GM23248 (cell line): Measurements from ENCODE around the gene CCDC70. TPM values are rescaled to one million over a fixed set of nuclear protein-coding genes. Genes with fewer than 3 reads are reported as not detected.

Source experiments
- DNase-seq: peaks from one replicate; pipeline ENCODE4 v3.0.0-alpha.2; 2015
- H2AFZ ChIP-seq: fragments of 200-600 bp; sonication (generic); 2 replicates; pipeline ENCODE4 v1.6.1; 2016; ENCODE audit warnings: antibody characterized with exemption
- H3F3A ChIP-seq: fragments of 200-600 bp; sonication (generic); 2 replicates; pipeline ENCODE4 v1.6.1; 2016; ENCODE audit warnings: mild to moderate bottlenecking, antibody characterized with exemption, mixed run types; ENCODE audit not compliant: insufficient read depth
- H3K27ac ChIP-seq: fragments of 200-600 bp; sonication (generic); 2 replicates; pipeline ENCODE4 v1.5.1; 2016; ENCODE audit warnings: mild to moderate bottlenecking
- H3K27me3 ChIP-seq: fragments of 200-600 bp; sonication (generic); replicated peaks from 2 replicates; pipeline ENCODE4 v1.6.1; 2016; ENCODE audit warnings: mild to moderate bottlenecking; ENCODE audit not compliant: insufficient read depth
- H3K36me3 ChIP-seq: fragments of 200-600 bp; sonication (generic); 2 replicates; pipeline ENCODE4 v1.6.1; 2016; ENCODE audit warnings: low read depth, mild to moderate bottlenecking
- H3K4me1 ChIP-seq: fragments of 200-600 bp; sonication (generic); 2 replicates; pipeline ENCODE4 v1.6.1; 2016; ENCODE audit warnings: mild to moderate bottlenecking; ENCODE audit not compliant: insufficient read depth
- H3K4me2 ChIP-seq: fragments of 200-600 bp; sonication (generic); one replicate; pipeline ENCODE4 v1.6.1; 2016; ENCODE audit warnings: mild to moderate bottlenecking; ENCODE audit not compliant: unreplicated experiment
- H3K4me3 ChIP-seq: fragments of 200-600 bp; sonication (generic); 2 replicates; pipeline ENCODE4 v1.5.1; 2016; ENCODE audit warnings: mild to moderate bottlenecking
- H3K79me2 ChIP-seq: fragments of 200-600 bp; sonication (generic); 2 replicates; pipeline ENCODE4 v1.6.1; 2016; ENCODE audit warnings: mild to moderate bottlenecking; ENCODE audit not compliant: insufficient read depth
- H3K9ac ChIP-seq: fragments of 200-600 bp; sonication (generic); 2 replicates; pipeline ENCODE4 v1.6.1; 2016; ENCODE audit warnings: mild to moderate bottlenecking
- H3K9me2 ChIP-seq: fragments of 200-600 bp; sonication (generic); 2 replicates; pipeline ENCODE4 v1.6.1; 2016; ENCODE audit warnings: mixed run types, mild to moderate bottlenecking, moderate library complexity; ENCODE audit not compliant: insufficient read depth
- H3K9me3 ChIP-seq: fragments of 200-600 bp; sonication (generic); one replicate; pipeline ENCODE4 v1.6.1; 2017; ENCODE audit warnings: low read depth
- H4K20me1 ChIP-seq: fragments of 200-600 bp; sonication (generic); 2 replicates; pipeline ENCODE4 v1.6.0; 2016; ENCODE audit not compliant: insufficient read depth
- EZH2 ChIP-seq: fragments of 200-600 bp; sonication (generic); IDR thresholded peaks from 2 replicates; pipeline ENCODE4 v1.6.1; 2018; ENCODE audit warnings: antibody characterized with exemption, mild to moderate bottlenecking; ENCODE audit not compliant: insufficient read depth, poor library complexity, severe bottlenecking
- EZH2phosphoT487 ChIP-seq: fragments of 200-600 bp; sonication (generic); IDR thresholded peaks from 2 replicates; pipeline ENCODE4 v1.6.1; 2018; ENCODE audit warnings: antibody characterized with exemption, moderate library complexity, mild to moderate bottlenecking, low read depth; ENCODE audit not compliant: insufficient read depth
- WGBS, 2 experiments: methylation state at CpG; one replicate each; pipeline ENCODE4 v1.1.6; 2015 to 2017; ENCODE audit warnings: low lambda C conversion rate in 2 of 2, low coverage in 1 of 2; ENCODE audit errors: missing lambda C conversion rate in 2 of 2; 5-methylcytosine and 5-hydroxymethylcytosine counted together
- in situ Hi-C: fragments of 300-500 bp; cut with MboI; formaldehyde crosslinking; loops from 2 replicates; pipeline ENCODE4 v1.15.0; 2020
- polyA plus RNA-seq: library from polyadenylated mRNA; unstranded; fragments of >200 nt; fragmentation: Nextera tagmentation; extraction: Ambion mirVana; gene quantifications from 2 replicates; pipeline ENCODE4 v1.2.1, GENCODE V29; 2016
- total RNA-seq: library from RNA; depleted of rRNA; stranded (reverse); fragments of >200 nt; shearing (Covaris generic); gene quantifications from 2 replicates; pipeline ENCODE4 v1.2.3, GENCODE V29; 2014; rRNA removed

The CCDC70 gene
- total and polyA plus RNA-seq, 2 experiments from 2014 or later, result not detected

DNA sequence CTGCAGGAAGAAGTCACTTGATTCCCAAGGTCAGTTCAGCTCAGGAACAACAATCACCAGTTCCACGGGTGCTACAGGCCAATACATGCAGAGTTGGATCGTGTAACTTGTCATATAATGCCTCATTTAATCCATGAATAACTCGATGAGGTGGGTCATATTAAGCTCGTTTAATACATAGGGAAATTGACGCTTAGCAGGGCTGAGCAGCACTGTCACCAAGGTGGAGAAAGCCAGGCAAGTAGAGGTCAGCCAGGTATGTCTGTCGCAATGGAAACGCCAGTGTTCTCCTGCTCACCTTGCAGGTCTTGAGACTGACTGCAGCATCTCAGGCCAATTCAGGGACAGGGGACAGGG, 52.3 kb downstream of the CCDC70 start:
- H3K27ac ChIP-seq, result no peak overlapping the region
- no peaks in the 10 kb centered on the region for H3K4me1 ChIP-seq
- TF ChIP-seq EZH2, result no peak
- no peak for TF ChIP-seq EZH2phosphoT487
- H3K4me3 ChIP-seq, result no peak overlapping the region
- peaks cover 23% of the 10 kb centered on the region for H3K27me3 ChIP-seq
- no peaks in the 10 kb centered on the region for H3K36me3 ChIP-seq
- no peak overlapping the region for H2AFZ ChIP-seq
- no peaks in the 10 kb centered on the region for H3K9me3 ChIP-seq
- no peaks in the 10 kb centered on the region for H3K9me2 ChIP-seq
- in situ Hi-C loops, result no loop called here
- H3F3A ChIP-seq, result no peaks in the 10 kb centered on the region
- WGBS, 2 experiments, result 40 to 41% methylated on average over 7 of the region's 7 CpGs
- H3K4me2 ChIP-seq, result no peak overlapping the region
- DNase-seq, result no peak
- no peaks in the 10 kb centered on the region for H3K79me2 ChIP-seq
- no peak overlapping the region for H3K9ac ChIP-seq
- H4K20me1 ChIP-seq, result no peaks in the 10 kb centered on the region

Other genes with a start within 250 kb of the CCDC70 start
- gene DHRS12, start 57.8 kb upstream of the CCDC70 start, total RNA-seq, result 1.6 and 5.7 TPM in 2 replicates
- gene DHRS12, start 57.8 kb upstream of the CCDC70 start, polyA plus RNA-seq, result 13.3 and 15.2 TPM in 2 replicates
- not detected in 2 replicates for gene TMEM272, start 16.8 kb upstream of the CCDC70 start, total RNA-seq
- gene TMEM272, start 16.8 kb upstream of the CCDC70 start, polyA plus RNA-seq, result not detected in 2 replicates
- 0.32 and 1.5 TPM in 2 replicates for gene ATP7B, start 149.5 kb downstream of the CCDC70 start, total RNA-seq
- 0.09 and 0.10 TPM in 2 replicates for gene ATP7B, start 149.5 kb downstream of the CCDC70 start, polyA plus RNA-seq
- 24.8 and 33.3 TPM in 2 replicates for gene ALG11, start 150.4 kb downstream of the CCDC70 start, total RNA-seq
- 30.4 and 31.6 TPM in 2 replicates for gene ALG11, start 150.4 kb downstream of the CCDC70 start, polyA plus RNA-seq
- 12.4 and 14.0 TPM in 2 replicates for gene UTP14C, start 162.7 kb downstream of the CCDC70 start, total RNA-seq
- 5.7 and 6.1 TPM in 2 replicates for gene UTP14C, start 162.7 kb downstream of the CCDC70 start, polyA plus RNA-seq